H9 (cell line): ENCODE data around the gene PDF. TPM values are rescaled to one million over a fixed set of nuclear protein-coding genes. Genes with fewer than 3 reads are reported as not detected.

Experiments
- DNase-seq: peaks from one replicate; pipeline ENCODE4 v3.0.0-alpha.2; 2017
- H2AFZ ChIP-seq: one replicate; pipeline ENCODE4 v1.6.1; 2013; ENCODE audit warnings: mild to moderate bottlenecking, low read length, control low read depth, moderate library complexity
- H2AK5ac ChIP-seq: 2 replicates; pipeline ENCODE4 v1.6.1; 2013; ENCODE audit warnings: low read length, control low read depth, mixed read lengths; ENCODE audit not compliant: insufficient read length
- H2BK120ac ChIP-seq: one replicate; pipeline ENCODE4 v1.6.1; 2013; ENCODE audit warnings: low read depth, mild to moderate bottlenecking, low read length, control low read depth, inconsistent platforms; ENCODE audit not compliant: poor library complexity, severe bottlenecking
- H2BK12ac ChIP-seq: 2 replicates; pipeline ENCODE4 v1.6.1; 2013; ENCODE audit warnings: low read length, control low read depth, mixed read lengths, low read depth; ENCODE audit not compliant: insufficient read length
- H2BK15ac ChIP-seq: 2 replicates; pipeline ENCODE4 v1.6.1; 2013; ENCODE audit warnings: low read depth, low read length, control low read depth
- H2BK20ac ChIP-seq: one replicate; pipeline ENCODE4 v1.6.1; 2013; ENCODE audit warnings: low read depth, mild to moderate bottlenecking, low read length, control low read depth, inconsistent platforms; ENCODE audit not compliant: poor library complexity, severe bottlenecking
- H2BK5ac ChIP-seq: 2 replicates; pipeline ENCODE4 v1.6.1; 2013; ENCODE audit warnings: low read length, control low read depth, mixed read lengths; ENCODE audit not compliant: insufficient read length
- H3K14ac ChIP-seq: 2 replicates; pipeline ENCODE4 v1.6.1; 2013; ENCODE audit warnings: low read length, control low read depth; ENCODE audit not compliant: insufficient read depth
- H3K18ac ChIP-seq: 2 replicates; pipeline ENCODE4 v1.6.1; 2013; ENCODE audit warnings: low read depth, mild to moderate bottlenecking, mixed read lengths, low read length, control low read depth; ENCODE audit not compliant: insufficient read length
- H3K23ac ChIP-seq: 2 replicates; pipeline ENCODE4 v1.6.1; 2013; ENCODE audit warnings: low read length, control low read depth, mixed read lengths, low read depth; ENCODE audit not compliant: insufficient read length
- H3K23me2 ChIP-seq: 2 replicates; pipeline ENCODE4 v1.6.1; 2013; ENCODE audit warnings: low read depth, mild to moderate bottlenecking, mixed read lengths, low read length, control low read depth; ENCODE audit not compliant: insufficient read length, poor library complexity, severe bottlenecking
- H3K27ac ChIP-seq: 2 replicates; pipeline ENCODE4 v1.5.1; 2013; ENCODE audit warnings: low read length, control low read depth, mixed read lengths, low read depth; ENCODE audit not compliant: insufficient read length
- H3K27me3 ChIP-seq: 2 replicates; pipeline ENCODE4 v1.6.1; 2013; ENCODE audit warnings: low read length, control low read depth, inconsistent platforms; ENCODE audit not compliant: insufficient read depth
- H3K4ac ChIP-seq: 2 replicates; pipeline ENCODE4 v1.6.1; 2013; ENCODE audit warnings: low read depth, mild to moderate bottlenecking, control low read depth, inconsistent platforms, low read length, moderate library complexity
- H3K4me1 ChIP-seq: 2 replicates; pipeline ENCODE4 v1.6.1; 2013; ENCODE audit warnings: low read length, control low read depth, inconsistent platforms; ENCODE audit not compliant: insufficient read depth
- H3K4me2 ChIP-seq: 2 replicates; pipeline ENCODE4 v1.6.1; 2013; ENCODE audit warnings: low read length, control low read depth, mixed read lengths; ENCODE audit not compliant: insufficient read length, insufficient read depth
- H3K56ac ChIP-seq: 2 replicates; pipeline ENCODE4 v1.6.1; 2013; ENCODE audit warnings: low read depth, mild to moderate bottlenecking, mixed read lengths, low read length, control low read depth; ENCODE audit not compliant: insufficient read length
- H3K79me1 ChIP-seq: 2 replicates; pipeline ENCODE4 v1.6.1; 2013; ENCODE audit warnings: low read depth, mild to moderate bottlenecking, moderate library complexity, low read length, control low read depth, inconsistent platforms; ENCODE audit not compliant: insufficient read depth, poor library complexity, severe bottlenecking
- H3K79me2 ChIP-seq: 2 replicates; pipeline ENCODE4 v1.6.1; 2013; ENCODE audit warnings: low read length, control low read depth, inconsistent platforms; ENCODE audit not compliant: insufficient read depth
- H3K9ac ChIP-seq: 2 replicates; pipeline ENCODE4 v1.6.1; 2013; ENCODE audit warnings: low read length, control low read depth, mixed read lengths; ENCODE audit not compliant: insufficient read length; ENCODE audit errors: extremely low read depth
- H3K9me3 ChIP-seq: one replicate; pipeline ENCODE4 v1.6.1; 2013; ENCODE audit warnings: low read depth, low read length, inconsistent platforms; ENCODE audit not compliant: control insufficient read depth
- H3T11ph ChIP-seq: one replicate; pipeline ENCODE4 v1.6.1; 2013; ENCODE audit warnings: mild to moderate bottlenecking, low read length, control low read depth, inconsistent platforms
- H4K20me1 ChIP-seq: one replicate; pipeline ENCODE4 v1.6.1; 2013; ENCODE audit not compliant: control insufficient read depth, insufficient read length, insufficient read depth
- H4K5ac ChIP-seq: 2 replicates; pipeline ENCODE4 v1.6.1; 2013; ENCODE audit warnings: low read depth, mild to moderate bottlenecking, mixed read lengths, low read length, control low read depth; ENCODE audit not compliant: insufficient read length
- H4K8ac ChIP-seq: replicated peaks from 2 replicates; pipeline ENCODE4 v1.6.1; 2013; ENCODE audit warnings: low read length, control low read depth, mixed read lengths, low read depth; ENCODE audit not compliant: insufficient read length
- H4K91ac ChIP-seq: 2 replicates; pipeline ENCODE4 v1.6.1; 2013; ENCODE audit warnings: low read depth, mild to moderate bottlenecking, moderate library complexity, mixed read lengths, low read length, control low read depth; ENCODE audit not compliant: insufficient read length
- H3K27ac Mint-ChIP-seq, 3 experiments: 2 replicates in 2 of 3; 3 replicates in 1 of 3; pipeline ENCODE4 v1.8.0; 2020 to 2021; ENCODE audit warnings: mixed read lengths in 3 of 3, mild to moderate bottlenecking in 1 of 3, moderate library complexity in 1 of 3
- H3K27me3 Mint-ChIP-seq: 2 replicates; pipeline ENCODE4 v1.8.0; 2021; ENCODE audit warnings: low read depth, mild to moderate bottlenecking, moderate library complexity, mixed read lengths
- H3K36me3 Mint-ChIP-seq, 3 experiments: 2 replicates in 2 of 3; 3 replicates in 1 of 3; pipeline ENCODE4 v1.8.0; 2020 to 2021; ENCODE audit warnings: low read depth in 3 of 3, mixed read lengths in 3 of 3; ENCODE audit not compliant: insufficient read depth in 1 of 3
- H3K4me1 Mint-ChIP-seq, 2 experiments: 2 replicates each; pipeline ENCODE4 v1.8.0; 2020; ENCODE audit warnings: mixed read lengths in 2 of 2
- H3K4me3 Mint-ChIP-seq, 2 experiments: 2 replicates in 1 of 2; 3 replicates in 1 of 2; pipeline ENCODE4 v1.8.0; 2020 to 2021; ENCODE audit warnings: mild to moderate bottlenecking in 2 of 2, mixed read lengths in 2 of 2, moderate library complexity in 1 of 2
- H3K9me3 Mint-ChIP-seq, 2 experiments: 2 replicates in 1 of 2; 3 replicates in 1 of 2; pipeline ENCODE4 v1.8.0; 2020; ENCODE audit warnings: mild to moderate bottlenecking in 2 of 2, mixed read lengths in 2 of 2, moderate library complexity in 1 of 2
- WGBS: extraction: QIAGEN DNeasy Blood & Tissue Kit; methylation state at CpG from one replicate; pipeline ENCODE4 v1.1.7; 2013; ENCODE audit warnings: missing lambda C conversion rate, low lambda C conversion rate, mixed read lengths; ENCODE audit not compliant: insufficient read length; ENCODE audit errors: extremely low coverage; 5-methylcytosine and 5-hydroxymethylcytosine counted together
- total RNA-seq: library from RNA; stranded (reverse); gene quantifications from 2 replicates; pipeline ENCODE4 v1.2.1, GENCODE V29; 2021
- TF ChIP-seq, protein P1 (sequence below): fragments of 200-600 bp; sonication (generic); conservative IDR thresholded peaks from 3 replicates; pipeline ENCODE4 v1.8.0; 2021; ENCODE audit warnings: antibody characterized with exemption, mild to moderate bottlenecking

PDF gene
- total RNA-seq, 1 experiment from 2014 or later, result 36.4 TPM

DNA sequence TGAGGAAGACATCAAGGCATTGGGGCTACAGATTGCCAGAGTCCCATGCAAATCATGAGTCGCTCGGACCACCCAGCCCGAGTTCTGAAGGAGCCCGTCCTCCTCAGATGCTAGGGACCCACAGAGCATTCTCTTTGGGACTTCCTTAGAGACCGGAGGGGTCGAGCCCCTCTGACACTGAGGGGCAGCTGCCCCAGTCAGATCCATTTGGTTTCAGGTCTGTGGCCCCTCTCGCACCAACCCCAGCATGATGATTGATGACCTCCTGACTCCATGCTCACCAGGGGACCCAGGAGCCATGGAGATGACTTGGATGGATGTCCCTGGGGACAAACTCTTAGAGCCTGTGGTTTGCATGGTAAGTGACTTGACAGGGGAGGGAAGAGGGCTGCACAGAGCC, 8.0 kb downstream of the PDF start:
- Histone ChIP-seq H4K5ac (no peak overlapping the region), H3K9ac (no peak overlapping the region), H4K20me1 (no peaks in the 10 kb centered on the region), H2BK12ac (no peak overlapping the region), H2BK20ac (no peak overlapping the region), H2BK5ac (no peak overlapping the region), H3K27me3 (no peaks in the 10 kb centered on the region), H2BK120ac (no peak overlapping the region), H3K4me2 (no peak overlapping the region), H3K23ac (no peak overlapping the region), H2AK5ac (no peak overlapping the region), H3K4ac (no peak overlapping the region), H3K56ac (no peak overlapping the region), H3K23me2 (no peaks in the 10 kb centered on the region), H4K91ac (no peak overlapping the region), H3K79me2 (peaks cover 2% of the 10 kb centered on the region; the same call in 1 of the 2 replicates), H2BK15ac (no peak overlapping the region), H3K9me3 (no peaks in the 10 kb centered on the region), H3T11ph (no peak overlapping the region), H2AFZ (no peak overlapping the region), H4K8ac (no peak overlapping the region), H3K27ac (no peak overlapping the region), H3K18ac (no peak overlapping the region), H3K79me1 (no peaks in the 10 kb centered on the region), H3K14ac (no peak overlapping the region), H3K4me1 (no peaks in the 10 kb centered on the region)
- TF ChIP-seq, protein P1, sequence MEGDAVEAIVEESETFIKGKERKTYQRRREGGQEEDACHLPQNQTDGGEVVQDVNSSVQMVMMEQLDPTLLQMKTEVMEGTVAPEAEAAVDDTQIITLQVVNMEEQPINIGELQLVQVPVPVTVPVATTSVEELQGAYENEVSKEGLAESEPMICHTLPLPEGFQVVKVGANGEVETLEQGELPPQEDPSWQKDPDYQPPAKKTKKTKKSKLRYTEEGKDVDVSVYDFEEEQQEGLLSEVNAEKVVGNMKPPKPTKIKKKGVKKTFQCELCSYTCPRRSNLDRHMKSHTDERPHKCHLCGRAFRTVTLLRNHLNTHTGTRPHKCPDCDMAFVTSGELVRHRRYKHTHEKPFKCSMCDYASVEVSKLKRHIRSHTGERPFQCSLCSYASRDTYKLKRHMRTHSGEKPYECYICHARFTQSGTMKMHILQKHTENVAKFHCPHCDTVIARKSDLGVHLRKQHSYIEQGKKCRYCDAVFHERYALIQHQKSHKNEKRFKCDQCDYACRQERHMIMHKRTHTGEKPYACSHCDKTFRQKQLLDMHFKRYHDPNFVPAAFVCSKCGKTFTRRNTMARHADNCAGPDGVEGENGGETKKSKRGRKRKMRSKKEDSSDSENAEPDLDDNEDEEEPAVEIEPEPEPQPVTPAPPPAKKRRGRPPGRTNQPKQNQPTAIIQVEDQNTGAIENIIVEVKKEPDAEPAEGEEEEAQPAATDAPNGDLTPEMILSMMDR, result no peak
- H3K4me1 Mint-ChIP-seq, result peaks cover 3 to 9% of the 10 kb centered on the region in 2 experiments; a peak in 2 of 4 replicates
- no peaks in the 10 kb centered on the region for H3K27me3 Mint-ChIP-seq
- no peak for DNase-seq
- H3K9me3 Mint-ChIP-seq, result no peaks in the 10 kb centered on the region
- H3K27ac Mint-ChIP-seq, result 0 out of 7 replicates have a peak overlapping the region, but pooled peaks of 1 of the 3 experiments have one; percentile 28
- H3K36me3 Mint-ChIP-seq, result peaks cover 45 to 92% (median 85%) of the 10 kb centered on the region in 3 experiments
- no CpG with 5 or more reads among the region's 7 CpGs for WGBS
- H3K4me3 Mint-ChIP-seq, result no peak overlapping the region
